Measurements from ENCODE around the gene SH2D2A.

The SH2D2A gene

DNA sequence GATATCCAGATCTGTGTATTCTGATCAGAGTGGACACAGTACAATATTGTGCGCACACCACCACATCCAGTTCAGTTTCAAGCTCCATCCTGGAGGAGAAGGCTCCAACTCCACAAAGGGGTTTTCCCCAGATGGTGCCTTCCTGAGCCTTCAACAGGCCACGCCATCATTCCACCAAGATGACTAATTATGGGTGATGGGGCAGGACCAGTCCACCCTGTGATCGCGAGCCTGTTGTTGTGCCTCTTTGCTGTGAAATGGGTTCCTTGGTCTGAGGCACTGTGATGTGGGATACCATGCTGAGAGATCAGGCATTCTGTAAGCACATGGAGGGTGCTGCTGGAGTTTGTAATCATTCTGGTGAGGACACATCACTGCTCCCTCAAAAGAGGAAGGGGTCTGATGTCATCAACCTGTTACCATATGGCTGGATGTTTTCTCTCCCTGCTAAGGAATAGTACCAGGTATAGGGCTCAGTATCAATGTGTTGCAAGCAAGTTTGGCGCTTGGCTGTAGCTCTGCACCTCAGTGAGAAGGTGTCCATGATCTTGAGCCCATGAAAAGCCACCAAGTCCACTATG, 6.7 kb upstream of the SH2D2A start:
- no peak for DNase-seq (ENCODE audit: low spot score)

DNA sequence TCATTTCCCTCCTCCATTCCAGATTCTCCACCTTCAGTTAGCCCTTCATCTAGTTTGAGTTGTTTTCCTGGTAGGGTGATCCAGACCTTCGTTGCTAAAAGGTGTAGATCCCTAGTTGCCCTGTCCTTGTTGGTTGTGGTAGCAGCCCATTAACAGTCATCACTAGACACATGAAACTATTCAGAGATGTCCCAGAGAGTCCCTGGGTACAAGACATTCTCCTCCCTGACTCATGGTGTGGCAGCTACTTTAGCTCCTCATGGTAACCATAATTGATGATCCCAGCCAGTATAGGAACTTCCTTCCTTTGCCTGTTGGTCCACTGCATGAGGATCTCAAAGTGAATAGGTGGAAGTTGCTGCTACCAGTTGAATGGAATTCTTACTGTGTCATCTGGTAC, 6.0 kb upstream of the SH2D2A start:
- no peak for DNase-seq (ENCODE audit: low spot score)

GRCh38 chr1:156821801-156822200, 5.2 kb upstream of the SH2D2A start:
- DNase-seq (ENCODE audit: low spot score) = no peak

GRCh38 chr1:156815961-156816422, 656 bp downstream of the SH2D2A start:
- DNase-seq (ENCODE audit: low spot score) = no peak

- DNase-seq (ENCODE audit: low spot score) = no peak
These were observed 1.3 kb downstream of the SH2D2A start for GRCh38 chr1:156815307-156815826.

- no peak for DNase-seq (ENCODE audit: low spot score)
These were observed 1.9 kb downstream of the SH2D2A start for GRCh38 chr1:156814571-156815260.

GRCh38 chr1:156813750-156814570, 2.7 kb downstream of the SH2D2A start:
- peak; percentile 81 for DNase-seq (ENCODE audit: low spot score)

DNA sequence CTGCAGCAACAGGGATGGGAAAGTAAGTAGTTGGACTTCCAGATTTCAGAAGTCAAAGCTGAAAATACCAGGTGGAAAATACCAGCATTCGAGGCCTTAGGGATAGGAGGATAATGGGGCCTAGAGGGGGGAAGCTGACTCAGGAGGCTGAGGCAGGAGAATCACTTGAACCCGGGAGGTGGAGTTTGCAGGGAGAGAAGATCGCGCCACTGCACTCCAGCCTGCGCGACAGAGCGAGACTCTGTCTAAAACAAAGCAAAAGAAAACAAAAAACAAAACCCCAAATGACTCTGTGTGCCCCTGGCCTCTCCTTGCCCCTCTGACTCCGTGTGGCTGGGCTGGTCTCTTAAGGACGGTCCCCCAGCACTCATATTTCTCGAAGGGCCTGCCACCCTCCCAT, 3.4 kb downstream of the SH2D2A start:
- no peak for DNase-seq (ENCODE audit: low spot score)

DNA sequence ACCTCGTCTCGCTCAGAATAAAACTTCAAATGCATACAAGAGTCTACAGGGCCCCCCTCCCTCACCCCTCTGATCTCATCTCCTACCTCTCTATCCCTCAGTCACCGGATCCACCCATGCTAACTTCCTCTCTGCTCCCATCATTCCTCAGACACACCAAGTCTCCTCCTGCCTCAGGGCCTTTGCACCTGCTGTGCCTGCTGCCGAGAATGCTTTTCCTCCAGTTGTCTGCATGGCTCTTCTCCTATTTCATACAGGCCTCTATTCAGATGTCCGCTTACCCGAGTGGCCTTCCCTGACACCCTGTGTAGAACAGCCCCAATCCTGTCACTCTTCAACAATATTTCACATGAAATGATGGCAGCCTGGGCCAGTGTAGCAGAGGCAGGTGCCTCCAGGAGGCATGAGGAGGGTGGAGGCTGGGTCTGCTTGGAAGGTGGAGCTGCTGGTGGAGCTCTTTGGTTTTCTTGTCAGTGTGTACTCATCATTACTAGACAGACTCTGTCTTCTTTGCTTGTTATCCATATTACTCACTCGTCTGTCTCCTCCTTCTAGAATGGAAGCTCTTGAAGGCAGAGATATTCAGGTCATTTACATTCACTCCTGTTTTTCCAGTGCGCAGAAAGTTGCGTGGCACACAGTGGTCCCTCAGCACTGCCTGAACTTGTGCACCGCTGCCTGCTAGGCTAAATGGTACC, 4.2 kb downstream of the SH2D2A start:
- DNase-seq (ENCODE audit: low spot score) = no peak

DNA sequence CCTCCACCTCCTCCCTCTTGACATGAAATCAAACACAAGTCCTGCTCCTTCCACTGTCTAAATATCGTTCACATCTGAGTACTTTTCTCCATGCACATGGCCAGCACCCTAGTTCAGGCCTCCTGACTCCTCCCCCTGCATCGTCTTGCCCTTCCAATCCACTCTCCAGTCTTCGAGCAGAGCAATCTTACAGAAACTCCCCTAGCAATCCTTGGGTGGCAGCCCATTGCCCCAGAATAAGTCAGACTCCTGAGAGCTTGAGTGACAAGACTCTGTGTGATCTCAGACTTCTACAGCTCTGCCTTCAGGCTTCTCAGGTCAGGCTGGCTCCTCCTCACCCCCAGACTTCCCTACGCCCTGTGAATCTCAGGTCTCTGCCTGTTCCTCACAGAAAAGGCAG, 5.5 kb downstream of the SH2D2A start:
- no peak for DNase-seq (ENCODE audit: low spot score)

GRCh38 chr1:156809711-156810366, 6.8 kb downstream of the SH2D2A start:
- DNase-seq (ENCODE audit: low spot score) = no peak

GRCh38 chr1:156809281-156809680, 7.4 kb downstream of the SH2D2A start:
- no peak for DNase-seq (ENCODE audit: low spot score)

DNA sequence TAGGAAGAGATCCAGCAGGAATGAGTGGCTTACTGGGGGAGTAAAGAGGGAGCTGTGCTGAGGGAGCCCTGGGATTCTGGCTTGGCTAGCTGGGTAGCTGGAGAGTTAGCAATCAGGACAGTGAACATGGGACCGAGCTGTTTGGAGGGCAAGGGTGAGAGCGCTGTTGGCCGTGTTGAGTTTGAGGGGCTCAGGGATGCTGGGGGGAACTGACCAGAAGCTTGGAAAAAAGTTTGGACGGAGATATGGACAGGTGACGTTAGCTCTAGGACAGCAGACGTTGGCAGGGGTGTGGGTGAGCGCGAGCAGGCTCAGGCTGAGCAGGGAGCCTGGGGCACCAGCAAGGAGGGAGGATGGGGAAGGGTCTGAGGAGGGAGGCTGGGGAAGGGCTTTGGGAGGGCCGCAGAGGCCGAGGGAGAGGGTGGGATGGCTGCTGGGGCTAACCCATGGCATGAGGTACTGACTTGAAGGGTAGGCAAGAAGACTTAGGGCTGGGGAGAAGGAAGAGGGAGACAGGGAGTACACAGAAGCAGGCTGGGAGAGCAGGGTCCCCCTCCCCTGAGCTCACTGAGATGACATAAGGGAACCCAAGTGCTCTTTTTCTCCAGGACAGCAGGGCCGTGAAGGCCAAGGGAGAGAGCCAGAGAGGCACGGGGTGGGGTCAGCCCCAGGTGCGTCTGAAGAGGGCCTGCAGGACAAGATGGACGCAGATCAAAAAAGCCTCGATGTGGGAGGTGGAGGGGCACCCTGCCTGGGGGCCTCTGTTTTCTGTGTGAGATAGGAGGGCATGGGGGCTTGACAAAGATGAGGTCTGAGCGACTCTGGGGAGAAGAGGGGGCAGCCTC, 8.2 kb downstream of the SH2D2A start:
- DNase-seq (ENCODE audit: low spot score) = no peak

DNA sequence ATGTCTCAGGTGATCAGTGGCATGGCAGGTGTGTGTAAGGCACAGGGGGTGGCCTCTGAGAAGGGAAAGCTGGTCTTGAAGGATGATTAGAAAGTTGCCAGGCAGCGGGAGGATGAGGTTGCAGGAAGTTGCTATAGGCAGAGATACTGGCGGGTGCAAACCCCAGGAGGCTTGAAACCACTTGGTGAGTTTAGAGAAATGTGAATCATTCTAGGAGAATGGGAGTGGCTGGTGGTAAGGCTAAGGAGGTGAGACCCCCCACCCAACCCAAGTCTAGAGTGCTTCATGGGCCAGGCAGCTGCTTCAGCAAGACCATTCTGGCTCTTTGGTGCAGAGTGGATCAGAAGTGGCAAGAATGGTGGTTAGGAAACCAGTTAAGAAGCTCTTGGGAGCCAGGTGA, 9.0 kb downstream of the SH2D2A start:
- DNase-seq (ENCODE audit: low spot score) = no peak

DNA sequence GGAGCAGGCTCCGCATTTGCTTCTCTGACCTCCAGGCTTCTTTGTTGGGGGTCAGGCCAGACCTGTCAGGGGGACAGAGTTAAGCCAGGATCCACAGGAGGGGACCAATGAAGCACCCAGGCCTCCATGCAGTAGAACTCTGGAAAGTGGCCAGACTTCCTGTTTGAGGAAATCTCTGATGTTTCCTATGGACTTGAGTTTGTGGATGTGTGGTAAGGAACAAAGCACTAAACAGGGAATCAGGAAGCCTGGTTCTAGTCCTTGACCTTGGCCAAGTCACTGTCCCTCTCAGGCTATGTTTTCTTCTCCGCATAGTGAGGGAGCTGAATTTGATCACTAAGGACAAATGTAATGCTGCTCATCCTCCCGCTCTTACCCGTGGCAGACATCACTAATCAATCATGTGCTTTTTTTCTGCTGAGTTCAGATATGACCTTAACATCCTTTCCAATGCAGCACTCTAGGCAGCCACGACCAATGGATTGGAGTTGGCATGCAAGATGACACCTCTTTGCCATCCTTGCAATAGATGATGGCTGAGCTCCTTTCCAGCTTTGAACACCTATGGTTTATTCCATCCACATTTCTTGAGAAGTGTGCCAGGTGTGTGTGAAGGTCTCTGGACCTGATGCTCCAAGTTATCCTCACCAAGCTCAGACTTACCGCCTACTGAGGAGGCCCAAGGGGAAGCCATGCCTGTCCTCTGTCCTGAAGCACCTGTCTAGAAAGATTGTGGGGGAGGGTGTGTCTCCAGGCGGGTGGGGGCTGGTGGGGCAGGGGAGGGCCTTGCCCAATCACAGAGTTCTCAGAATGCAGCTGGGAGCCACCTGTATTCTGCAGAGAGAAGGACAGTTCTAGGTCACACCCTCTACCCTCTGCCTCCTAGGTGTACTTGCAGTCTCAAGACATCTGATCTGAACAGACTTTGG, 9.9 kb downstream of the SH2D2A start:
- no peak for DNase-seq (ENCODE audit: low spot score)

GRCh38 chr1:156805766-156806511, 10.7 kb downstream of the SH2D2A start:
- DNase-seq (ENCODE audit: low spot score) = no peak

- DNase-seq (ENCODE audit: low spot score) = no peak
These were observed 11.9 kb downstream of the SH2D2A start for GRCh38 chr1:156804572-156805243.

DNA sequence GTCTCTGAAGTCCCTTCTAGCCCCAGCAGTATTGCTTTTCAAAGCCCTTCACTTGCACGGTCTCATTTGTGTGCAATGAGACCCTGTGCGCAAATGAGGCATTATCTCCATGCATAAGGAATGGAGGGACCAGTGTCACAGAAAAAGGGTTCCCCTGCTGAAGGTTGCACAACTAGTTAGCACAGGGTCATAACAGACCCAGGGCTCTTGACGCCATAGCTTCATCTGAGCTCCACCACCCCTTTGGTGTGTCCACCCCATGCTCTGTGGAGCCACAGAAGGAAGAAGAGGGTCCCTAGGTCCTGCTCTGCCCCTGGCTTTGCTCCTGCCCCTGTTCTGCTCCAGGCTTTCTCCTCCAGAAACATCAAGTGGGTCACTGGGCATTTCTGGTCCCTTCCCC, 12.6 kb downstream of the SH2D2A start:
- no peak for DNase-seq (ENCODE audit: low spot score)

All from HuH-7 (cell line).